ENCODE measurements around the gene HSD11B2.

DNA sequence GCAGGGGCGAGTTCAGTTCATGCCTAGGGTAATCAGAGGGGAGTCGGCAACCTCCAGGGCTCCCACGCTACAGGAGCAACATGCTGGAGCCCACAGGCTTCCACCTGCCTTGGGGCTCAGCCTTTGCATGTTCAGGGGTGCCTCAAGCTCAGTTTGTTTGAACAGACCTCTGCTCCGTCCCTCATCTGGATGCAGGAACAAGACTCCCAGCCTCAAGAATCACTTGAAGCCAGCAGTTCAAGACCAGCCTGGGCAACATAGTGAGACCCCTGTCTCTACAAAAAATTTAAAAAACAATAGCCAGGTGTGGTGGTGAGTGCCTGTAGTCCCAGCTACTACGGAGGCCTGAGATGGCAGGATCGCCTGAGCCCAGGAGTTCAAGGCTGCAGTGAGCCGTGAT lies 4.9 kb upstream of the HSD11B2 start:
- TF ChIP-seq POLR2A (IDR thresholded peaks at IDR 0.05) (no peak), POLR2AphosphoS5 (IDR thresholded peaks at IDR 0.05) (no peak)
- TF ChIP-seq, protein P1, sequence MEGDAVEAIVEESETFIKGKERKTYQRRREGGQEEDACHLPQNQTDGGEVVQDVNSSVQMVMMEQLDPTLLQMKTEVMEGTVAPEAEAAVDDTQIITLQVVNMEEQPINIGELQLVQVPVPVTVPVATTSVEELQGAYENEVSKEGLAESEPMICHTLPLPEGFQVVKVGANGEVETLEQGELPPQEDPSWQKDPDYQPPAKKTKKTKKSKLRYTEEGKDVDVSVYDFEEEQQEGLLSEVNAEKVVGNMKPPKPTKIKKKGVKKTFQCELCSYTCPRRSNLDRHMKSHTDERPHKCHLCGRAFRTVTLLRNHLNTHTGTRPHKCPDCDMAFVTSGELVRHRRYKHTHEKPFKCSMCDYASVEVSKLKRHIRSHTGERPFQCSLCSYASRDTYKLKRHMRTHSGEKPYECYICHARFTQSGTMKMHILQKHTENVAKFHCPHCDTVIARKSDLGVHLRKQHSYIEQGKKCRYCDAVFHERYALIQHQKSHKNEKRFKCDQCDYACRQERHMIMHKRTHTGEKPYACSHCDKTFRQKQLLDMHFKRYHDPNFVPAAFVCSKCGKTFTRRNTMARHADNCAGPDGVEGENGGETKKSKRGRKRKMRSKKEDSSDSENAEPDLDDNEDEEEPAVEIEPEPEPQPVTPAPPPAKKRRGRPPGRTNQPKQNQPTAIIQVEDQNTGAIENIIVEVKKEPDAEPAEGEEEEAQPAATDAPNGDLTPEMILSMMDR (IDR thresholded peaks at IDR 0.05): no peak

All from prostate gland (tissue), 2 donors.